Activated T-cell treated with anti-CD3 and anti-CD28 coated beads, Interleukin-2, amount 50 U/mL, for 24 hours (primary cell): ENCODE results near the gene CAMK2B.

ENCODE experiments used
- DNase-seq: peaks from one replicate; pipeline ENCODE4 v3.0.0-alpha.2; 2020
- H3K27ac Mint-ChIP-seq: 2 replicates; pipeline ENCODE4 v1.8.0; 2020; ENCODE audit warnings: mild to moderate bottlenecking, mixed read lengths
- H3K27me3 Mint-ChIP-seq: 2 replicates; pipeline ENCODE4 v1.8.0; 2020; ENCODE audit warnings: mixed read lengths
- H3K36me3 Mint-ChIP-seq: 2 replicates; pipeline ENCODE4 v1.8.0; 2020; ENCODE audit warnings: low read depth, mixed read lengths
- H3K4me1 Mint-ChIP-seq: 2 replicates; pipeline ENCODE4 v1.8.0; 2020; ENCODE audit warnings: low read depth, mixed read lengths
- H3K4me3 Mint-ChIP-seq: 2 replicates; pipeline ENCODE4 v1.8.0; 2020; ENCODE audit warnings: mild to moderate bottlenecking, moderate library complexity, mixed read lengths
- H3K9me3 Mint-ChIP-seq: 2 replicates; pipeline ENCODE4 v1.8.0; 2020; ENCODE audit warnings: mixed read lengths

The CAMK2B gene

DNA sequence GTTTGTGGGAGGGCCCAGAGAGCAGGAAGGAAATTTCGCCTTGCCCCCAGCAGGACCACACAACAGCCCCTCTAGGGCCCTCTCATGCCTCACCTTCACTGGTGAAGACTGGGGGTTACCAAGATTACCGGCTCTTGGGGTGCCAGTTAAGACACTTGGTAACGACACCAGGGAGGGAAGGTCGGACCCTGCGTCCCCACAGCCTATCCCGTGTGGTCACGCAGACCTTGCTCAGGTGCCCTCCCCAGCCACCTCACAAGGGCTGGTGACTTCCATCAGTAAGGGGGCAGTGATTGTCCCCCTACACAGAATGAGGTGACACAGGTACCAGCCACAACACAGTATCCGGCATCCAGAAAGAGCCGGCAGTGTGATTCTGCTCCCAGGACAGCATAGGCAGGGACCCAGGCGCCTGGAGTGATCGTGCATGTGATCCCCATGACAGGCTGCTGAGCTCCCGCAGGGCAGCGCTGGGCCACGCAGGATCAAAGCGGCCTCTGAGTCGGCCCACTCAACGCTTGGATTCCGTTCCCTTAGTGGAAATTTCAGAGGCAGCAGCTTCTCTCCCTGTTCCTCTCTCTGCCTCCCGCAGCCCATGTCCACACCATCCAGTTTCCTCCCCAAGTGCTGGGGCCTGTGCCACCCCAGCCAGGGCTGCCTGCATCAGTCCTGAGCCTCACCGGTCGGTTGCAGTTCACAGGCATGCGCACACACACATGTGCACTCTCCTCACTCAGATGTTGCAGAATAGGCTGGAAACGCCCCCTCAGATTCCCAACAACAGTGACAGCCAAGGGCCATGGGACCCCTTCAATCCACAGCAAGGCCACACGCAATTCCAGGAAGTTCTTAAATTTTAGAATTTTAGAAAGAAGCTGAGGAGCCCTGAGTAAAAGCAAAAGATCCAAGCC, 35.8 kb downstream of the CAMK2B start:
- Mint-ChIP-seq H3K27me3 (peaks cover 32% of the 10 kb centered on the region), H3K9me3 (no peaks in the 10 kb centered on the region), H3K4me3 (no peak overlapping the region), H3K27ac (no peak overlapping the region), H3K4me1 (no peaks in the 10 kb centered on the region), H3K36me3 (no peaks in the 10 kb centered on the region)
- DNase-seq = peak; percentile 23

DNA sequence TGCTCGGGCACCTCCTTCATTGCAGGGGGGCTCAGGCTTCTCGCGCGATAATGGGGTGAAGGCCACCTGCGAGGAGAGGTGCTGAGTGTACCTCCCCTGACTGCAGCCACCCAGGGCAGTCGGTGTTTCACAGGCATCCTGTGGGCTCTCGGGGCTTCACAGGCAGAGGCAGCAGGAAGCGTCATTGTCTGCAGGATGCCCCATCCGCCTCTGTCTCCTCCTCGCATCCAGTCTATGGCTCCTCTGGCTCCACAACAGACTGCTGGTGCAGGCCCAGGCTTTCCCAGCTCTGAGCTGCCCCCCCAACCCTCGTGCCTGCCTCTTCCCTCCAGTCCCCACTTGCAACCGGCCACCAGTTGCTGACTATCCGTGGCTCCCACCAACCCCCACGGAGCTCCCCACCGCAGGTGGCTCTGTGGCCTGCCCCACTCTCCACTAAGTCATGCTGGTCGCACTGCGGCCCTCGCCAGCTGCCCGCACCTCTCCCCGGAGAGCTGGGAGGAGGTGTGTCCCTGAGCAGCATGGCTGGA, 36.5 kb downstream of the CAMK2B start:
- peak; percentile 22 for DNase-seq
- Mint-ChIP-seq H3K4me3 (no peak overlapping the region), H3K9me3 (no peaks in the 10 kb centered on the region), H3K27me3 (peaks cover 27% of the 10 kb centered on the region), H3K4me1 (no peaks in the 10 kb centered on the region), H3K27ac (no peak overlapping the region), H3K36me3 (no peaks in the 10 kb centered on the region)

DNA sequence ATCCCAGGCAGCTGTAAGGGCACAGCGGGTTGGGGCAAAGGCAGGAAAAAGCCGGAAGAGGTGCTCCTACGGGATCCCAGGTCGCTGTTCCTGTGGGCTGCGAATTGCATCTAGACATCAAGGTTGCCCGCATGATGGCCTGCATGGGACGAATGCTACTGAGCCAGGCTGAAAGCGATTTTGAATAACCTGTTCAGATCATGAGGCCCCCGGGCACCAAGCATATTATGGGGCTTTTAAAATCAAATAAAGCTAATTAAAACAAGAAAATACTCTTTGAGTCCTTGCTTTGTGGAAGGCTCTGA, 37.1 kb downstream of the CAMK2B start:
- H3K9me3 Mint-ChIP-seq = no peaks in the 10 kb centered on the region
- peaks cover 23% of the 10 kb centered on the region for H3K27me3 Mint-ChIP-seq
- no peaks in the 10 kb centered on the region for H3K36me3 Mint-ChIP-seq
- peak; percentile 8 for DNase-seq
- no peak overlapping the region for H3K27ac Mint-ChIP-seq
- no peak overlapping the region for H3K4me3 Mint-ChIP-seq
- H3K4me1 Mint-ChIP-seq = no peaks in the 10 kb centered on the region

DNA sequence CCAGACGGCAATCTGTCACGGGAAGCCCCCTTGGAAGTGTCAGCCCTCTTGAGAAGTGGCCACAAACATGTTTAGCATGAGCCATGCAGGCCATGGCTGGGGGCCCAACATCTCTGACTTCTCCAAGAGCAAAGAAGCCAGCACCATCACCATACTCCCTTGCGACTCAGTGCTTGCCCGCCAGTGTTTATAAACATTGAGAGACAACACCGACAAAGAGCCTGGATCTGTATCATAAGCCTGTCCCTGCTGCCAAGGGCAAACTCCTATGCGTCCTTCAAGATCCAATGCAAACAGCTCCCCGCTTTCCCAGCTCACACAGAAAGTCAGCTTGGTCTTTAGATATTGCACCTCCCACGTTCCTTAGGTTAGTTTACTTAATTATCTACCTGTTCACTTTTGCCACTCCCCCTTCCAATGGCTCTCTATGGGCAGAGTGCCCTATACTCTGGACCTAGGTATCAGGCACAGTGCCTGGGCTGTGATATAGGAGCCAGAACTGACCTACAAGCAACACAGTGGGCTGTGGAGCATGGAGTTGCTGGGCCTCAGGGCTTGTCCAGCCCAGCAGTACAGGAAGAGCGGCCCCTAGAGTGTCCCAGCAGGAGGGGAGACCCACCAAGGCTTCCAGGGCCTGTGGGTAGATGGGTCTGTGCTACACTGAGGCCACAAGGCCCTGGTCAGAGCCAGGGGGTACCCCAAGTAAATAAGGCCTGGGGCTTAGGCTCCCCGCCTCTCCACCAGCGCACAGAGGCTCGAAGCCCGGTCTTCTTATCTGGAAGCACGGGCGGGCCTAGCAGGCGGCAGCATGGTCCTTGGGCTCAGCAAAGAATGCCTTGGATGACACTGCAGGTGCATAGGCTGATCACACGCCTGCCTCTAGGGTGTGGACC, 37.7 kb downstream of the CAMK2B start:
- Mint-ChIP-seq H3K4me1 (no peaks in the 10 kb centered on the region), H3K4me3 (no peak overlapping the region), H3K27ac (no peak overlapping the region), H3K9me3 (no peaks in the 10 kb centered on the region), H3K36me3 (no peaks in the 10 kb centered on the region), H3K27me3 (peaks cover 19% of the 10 kb centered on the region)
- DNase-seq = peak; percentile 12

DNA sequence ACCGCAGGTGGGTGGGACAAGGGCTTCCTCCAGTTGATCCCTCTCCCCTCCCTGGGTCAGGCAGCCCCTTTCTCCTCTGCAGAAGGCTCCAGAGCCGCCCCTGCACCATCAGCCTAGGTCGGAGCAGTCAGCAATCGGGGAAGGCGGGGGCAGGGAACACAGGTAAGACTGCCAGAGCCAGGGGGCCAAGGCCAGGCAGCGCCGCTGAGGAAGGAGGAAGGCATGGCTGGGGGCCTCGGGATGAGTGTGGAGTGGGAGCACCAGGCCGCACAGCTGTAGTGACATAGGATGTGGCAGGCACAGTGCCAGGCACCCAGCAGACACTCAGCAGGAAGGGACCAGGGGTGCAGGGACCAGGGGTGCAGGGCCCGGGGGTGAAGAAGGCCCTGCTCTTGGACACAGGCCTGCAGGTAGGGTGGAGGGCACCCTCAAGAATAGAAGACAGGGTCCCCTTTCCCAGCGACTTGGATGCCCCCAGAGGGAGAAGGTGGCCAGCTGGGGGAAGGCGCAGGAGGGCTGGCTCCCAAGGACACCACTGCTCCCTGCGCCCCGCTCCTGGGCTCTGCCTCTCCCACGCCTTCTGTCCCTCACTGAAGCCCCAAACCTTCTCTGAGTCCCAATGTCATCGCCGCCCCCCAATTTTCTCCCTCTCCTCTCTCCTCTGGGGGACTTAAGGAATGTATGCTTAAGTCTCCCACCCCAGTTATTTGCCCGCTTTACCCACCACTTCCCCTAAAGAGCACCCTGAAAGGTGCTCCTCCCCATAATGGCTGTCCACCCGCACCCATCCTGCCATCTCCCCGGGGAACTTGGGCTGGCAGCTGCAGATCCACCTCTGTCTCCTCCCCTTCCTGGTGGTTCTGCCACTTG, 38.5 kb downstream of the CAMK2B start:
- Mint-ChIP-seq H3K27ac (no peak overlapping the region), H3K9me3 (no peaks in the 10 kb centered on the region), H3K27me3 (peaks cover 16% of the 10 kb centered on the region), H3K36me3 (no peaks in the 10 kb centered on the region), H3K4me3 (no peak overlapping the region), H3K4me1 (no peaks in the 10 kb centered on the region)
- peak; percentile 7 for DNase-seq

DNA sequence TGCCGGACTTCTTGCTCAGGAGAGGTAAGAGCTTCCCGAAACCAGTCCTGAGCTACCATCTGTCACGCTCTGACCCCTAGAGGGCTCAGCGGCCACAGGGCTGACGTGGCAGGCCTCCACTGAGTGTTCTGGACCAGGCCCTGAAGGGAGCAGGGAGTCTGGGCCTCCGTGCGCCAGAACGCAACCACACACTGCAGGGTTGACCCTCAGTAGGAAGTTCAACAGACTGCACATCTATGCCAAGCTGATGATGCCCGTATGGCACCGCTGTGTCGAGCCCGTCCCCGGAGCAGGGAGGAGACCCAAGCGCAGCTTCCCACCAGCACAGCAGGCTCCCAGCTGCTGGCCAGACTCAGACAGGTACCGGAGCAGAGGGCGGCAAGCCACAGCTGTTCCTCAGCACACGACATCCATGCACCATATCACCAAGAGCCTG, 39.2 kb downstream of the CAMK2B start:
- Mint-ChIP-seq H3K27me3 (peaks cover 10% of the 10 kb centered on the region), H3K27ac (no peak overlapping the region), H3K9me3 (no peaks in the 10 kb centered on the region), H3K4me3 (no peak overlapping the region), H3K36me3 (no peaks in the 10 kb centered on the region), H3K4me1 (no peaks in the 10 kb centered on the region)
- DNase-seq = no peak

DNA sequence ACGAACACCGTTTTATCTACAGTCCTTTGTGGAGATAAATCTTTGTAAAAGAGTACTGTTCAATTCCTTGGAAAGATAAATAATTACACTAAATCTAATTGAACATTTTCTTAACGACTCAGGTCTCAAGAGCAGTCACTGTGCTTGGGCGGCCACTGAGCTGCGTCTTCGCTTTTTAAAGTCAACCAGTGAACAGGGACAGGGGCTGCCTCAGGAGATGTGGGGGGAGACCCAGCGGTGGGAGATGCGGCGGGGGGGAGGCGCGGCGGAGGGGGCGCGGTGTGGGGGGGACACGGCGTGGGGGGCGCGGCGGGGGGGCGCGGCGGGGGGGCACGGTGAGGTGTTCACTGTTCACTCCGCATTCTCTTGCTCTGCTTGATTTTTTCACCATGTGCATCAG, 39.8 kb downstream of the CAMK2B start:
- H3K9me3 Mint-ChIP-seq = no peaks in the 10 kb centered on the region
- H3K4me1 Mint-ChIP-seq = no peaks in the 10 kb centered on the region
- no peaks in the 10 kb centered on the region for H3K36me3 Mint-ChIP-seq
- DNase-seq = no peak
- peaks cover 5% of the 10 kb centered on the region for H3K27me3 Mint-ChIP-seq
- H3K4me3 Mint-ChIP-seq = no peak overlapping the region
- H3K27ac Mint-ChIP-seq = no peak overlapping the region

DNA sequence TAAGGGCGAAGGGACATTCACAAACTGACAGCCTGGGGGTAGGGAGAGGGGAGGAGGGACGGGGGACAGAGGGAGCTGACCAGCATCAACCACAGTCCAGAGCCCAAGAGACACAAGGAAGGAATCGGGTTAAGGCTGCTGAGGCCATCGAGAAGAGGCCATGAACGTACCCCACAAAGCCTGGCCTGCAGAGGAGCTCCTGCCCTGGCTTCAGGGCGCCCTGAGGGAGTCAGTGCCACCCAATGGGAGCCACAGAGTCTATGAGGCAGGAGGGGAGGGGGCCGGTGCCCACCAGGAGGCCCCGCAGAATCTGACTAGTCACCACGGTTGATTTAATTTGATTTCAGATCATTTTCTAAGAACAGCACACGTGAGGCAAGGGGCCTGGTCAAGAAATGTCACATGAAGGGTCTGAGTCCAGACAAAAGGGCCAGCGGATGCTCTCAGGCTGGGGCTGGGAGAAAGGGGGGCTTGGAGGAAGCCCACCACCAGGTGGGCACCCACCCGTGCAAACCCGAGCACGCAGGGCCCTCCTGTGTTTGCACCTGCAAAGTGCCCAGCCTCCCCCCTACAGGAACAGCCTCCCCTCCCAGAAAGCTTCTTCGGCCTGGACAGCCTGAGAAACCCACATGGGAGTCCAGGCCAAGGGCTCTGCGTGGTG, 40.4 kb downstream of the CAMK2B start:
- Mint-ChIP-seq H3K4me1 (no peaks in the 10 kb centered on the region), H3K27ac (no peak overlapping the region), H3K4me3 (no peak overlapping the region), H3K36me3 (no peaks in the 10 kb centered on the region), H3K9me3 (no peaks in the 10 kb centered on the region), H3K27me3 (peaks cover 2% of the 10 kb centered on the region)
- DNase-seq = peak; percentile 16

DNA sequence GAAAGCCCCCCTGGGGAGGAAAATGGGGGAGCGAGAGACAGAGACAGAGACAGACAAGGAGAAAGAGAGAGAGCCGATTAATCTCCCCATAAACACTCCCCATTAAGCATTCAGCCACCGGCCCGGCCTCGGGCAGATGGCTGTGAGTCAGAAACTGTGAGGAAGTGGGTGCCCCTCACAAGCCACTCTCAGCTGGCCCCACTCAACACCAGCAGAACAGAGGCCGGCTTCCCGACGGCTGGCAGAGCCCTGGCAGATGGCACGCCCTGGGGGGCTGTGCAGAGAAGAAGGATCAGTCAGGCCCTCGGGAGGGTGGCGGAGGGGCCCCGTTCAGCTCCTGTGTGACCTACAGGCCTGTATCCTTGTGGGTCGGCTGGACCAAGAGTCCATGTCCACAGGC, 41.2 kb downstream of the CAMK2B start:
- no peaks in the 10 kb centered on the region for H3K27me3 Mint-ChIP-seq
- DNase-seq = peak; percentile 24
- H3K4me3 Mint-ChIP-seq = no peak overlapping the region
- no peaks in the 10 kb centered on the region for H3K4me1 Mint-ChIP-seq
- H3K9me3 Mint-ChIP-seq = no peaks in the 10 kb centered on the region
- H3K27ac Mint-ChIP-seq = no peak overlapping the region
- H3K36me3 Mint-ChIP-seq = no peaks in the 10 kb centered on the region

DNA sequence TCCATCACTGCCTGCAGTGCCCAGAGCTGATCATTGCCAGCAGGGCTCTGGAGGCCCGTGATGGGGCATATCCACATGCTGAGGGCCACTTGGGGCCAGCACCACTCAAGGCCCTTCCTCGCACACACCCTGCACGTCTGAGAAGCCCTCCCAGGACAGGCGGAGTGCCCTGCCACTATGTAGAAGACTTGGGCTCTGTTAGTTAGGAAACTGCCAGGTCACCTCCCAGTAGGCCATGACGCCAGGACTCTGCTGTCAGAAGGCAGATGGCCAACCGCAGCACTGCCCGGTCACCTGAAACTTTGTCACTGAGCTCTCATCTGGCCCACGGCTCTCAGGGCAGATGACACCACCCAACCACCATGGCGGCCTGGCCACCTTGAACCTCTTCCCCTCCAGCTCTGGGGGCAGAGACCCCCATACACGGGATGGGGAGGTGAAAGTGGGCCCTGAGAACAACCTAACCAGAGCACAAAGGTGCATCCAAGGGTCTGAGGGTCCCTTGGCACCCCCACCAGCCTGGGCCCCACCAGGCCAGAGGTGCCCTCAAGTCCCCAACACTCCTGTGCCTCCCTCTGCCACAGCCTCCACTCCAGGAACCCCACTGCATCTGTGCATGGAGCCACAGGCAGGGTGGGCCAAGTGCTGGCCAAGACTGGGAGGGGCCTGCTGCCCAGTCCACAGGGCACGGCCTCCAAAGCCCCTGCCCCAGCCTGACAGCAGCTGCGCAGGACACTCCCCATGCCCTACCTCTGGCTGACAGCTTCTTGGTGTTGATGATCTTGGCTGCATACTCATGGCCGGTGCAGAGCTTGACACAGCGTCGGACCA, 41.8 kb downstream of the CAMK2B start:
- DNase-seq = peak; percentile 17
- no peaks in the 10 kb centered on the region for H3K9me3 Mint-ChIP-seq

DNA sequence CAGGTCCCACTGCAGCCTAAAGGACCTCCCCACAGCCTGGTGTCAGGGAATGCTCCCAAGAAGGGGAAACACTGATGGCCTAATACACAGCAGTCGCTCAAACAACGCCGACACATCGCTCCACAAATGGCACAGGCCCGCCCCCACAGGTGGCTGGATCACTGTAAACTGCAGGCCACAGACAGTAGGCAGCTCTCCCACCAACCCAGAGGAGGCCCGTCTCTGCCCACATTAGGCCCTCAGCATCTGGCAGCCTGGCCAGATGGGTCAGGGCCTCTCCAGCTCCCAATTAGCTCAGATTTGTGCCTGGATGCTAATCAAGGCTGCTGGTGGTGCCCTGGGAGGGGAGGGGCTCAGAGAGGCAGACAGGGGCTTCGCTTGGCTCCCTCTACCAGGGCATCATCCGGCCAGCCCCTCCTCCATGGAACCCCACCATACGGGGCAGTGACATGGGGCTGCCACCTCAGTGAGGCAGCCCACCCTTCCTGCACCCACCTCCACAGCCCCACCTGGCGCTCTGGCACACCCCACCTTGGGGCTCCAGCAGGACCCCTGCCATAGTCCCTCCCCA, 42.7 kb downstream of the CAMK2B start:
- no peak overlapping the region for H3K27ac Mint-ChIP-seq
- no peaks in the 10 kb centered on the region for H3K9me3 Mint-ChIP-seq
- H3K27me3 Mint-ChIP-seq = no peaks in the 10 kb centered on the region
- H3K4me1 Mint-ChIP-seq = no peaks in the 10 kb centered on the region
- peak; percentile 14 for DNase-seq
- no peaks in the 10 kb centered on the region for H3K36me3 Mint-ChIP-seq
- no peak overlapping the region for H3K4me3 Mint-ChIP-seq

More for the DNA sequence above, 41.8 kb downstream of the CAMK2B start:
- H3K27me3 Mint-ChIP-seq = no peaks in the 10 kb centered on the region
- no peak overlapping the region for H3K4me3 Mint-ChIP-seq
- H3K36me3 Mint-ChIP-seq = no peaks in the 10 kb centered on the region
- H3K27ac Mint-ChIP-seq = no peak overlapping the region
- no peaks in the 10 kb centered on the region for H3K4me1 Mint-ChIP-seq

DNA sequence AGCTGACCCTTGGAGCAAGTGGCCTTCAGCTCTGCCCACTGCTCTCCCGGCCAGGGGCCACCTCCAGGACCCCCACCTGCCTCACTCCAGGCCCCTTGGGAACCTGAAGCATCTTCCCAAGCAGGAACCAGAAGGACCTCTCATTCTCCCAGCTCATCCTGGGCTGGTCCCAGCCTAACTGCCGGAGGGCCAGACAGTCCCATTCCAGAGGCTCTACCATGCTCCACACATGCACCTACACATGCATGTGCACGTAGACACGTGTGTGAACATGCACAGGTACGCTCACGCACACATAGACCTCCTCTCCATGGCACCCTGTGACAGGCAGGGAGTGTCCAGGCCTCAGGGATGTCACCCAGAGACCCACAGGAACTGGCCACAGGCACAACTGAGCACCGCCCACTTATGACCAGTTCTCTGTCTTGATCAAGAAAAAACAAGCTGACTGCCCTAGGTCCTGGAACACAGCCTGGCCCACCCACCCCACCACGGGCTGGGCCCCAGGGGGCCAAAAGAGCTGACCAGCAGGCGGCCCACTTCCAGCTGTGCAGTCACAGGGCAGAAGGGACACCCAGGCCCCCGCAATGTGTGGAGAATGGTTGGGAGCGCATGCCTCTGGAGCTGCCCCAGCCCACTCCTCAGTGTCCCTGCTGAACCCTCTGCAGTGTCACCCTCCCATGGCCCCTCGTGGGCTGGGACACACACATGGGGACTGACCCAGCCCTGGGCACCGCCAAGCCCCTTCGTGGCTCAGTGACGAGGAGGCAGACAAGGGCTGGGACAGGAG, 43.4 kb downstream of the CAMK2B start:
- H3K36me3 Mint-ChIP-seq = no peaks in the 10 kb centered on the region
- DNase-seq = peak; percentile 22
- no peak overlapping the region for H3K4me3 Mint-ChIP-seq
- H3K27ac Mint-ChIP-seq = no peak overlapping the region
- H3K4me1 Mint-ChIP-seq = no peaks in the 10 kb centered on the region
- H3K9me3 Mint-ChIP-seq = no peaks in the 10 kb centered on the region
- no peaks in the 10 kb centered on the region for H3K27me3 Mint-ChIP-seq
